ENCODE results near the gene TMEM219.

DNA sequence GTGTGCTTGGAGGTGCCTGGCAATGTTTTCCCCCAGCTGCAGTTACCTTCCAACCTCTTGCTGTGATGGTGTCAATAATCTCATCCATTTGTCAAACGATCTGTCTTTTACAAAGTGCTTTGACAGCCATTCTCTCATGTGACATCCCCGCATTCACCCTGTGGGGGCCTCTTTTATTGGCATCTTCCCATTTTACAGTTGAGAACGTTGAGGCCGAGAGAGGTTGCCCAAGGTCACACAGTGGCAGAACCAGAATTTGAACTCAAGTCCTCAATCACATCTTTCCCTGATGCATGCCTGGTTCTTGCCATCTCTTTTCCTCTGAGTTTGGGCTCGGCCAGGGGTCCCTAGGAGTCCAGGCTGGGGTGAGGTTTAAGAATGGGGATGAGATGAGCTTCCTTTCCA is 13.3 kb downstream of the TMEM219 start:
- TF ChIP-seq, protein P1, sequence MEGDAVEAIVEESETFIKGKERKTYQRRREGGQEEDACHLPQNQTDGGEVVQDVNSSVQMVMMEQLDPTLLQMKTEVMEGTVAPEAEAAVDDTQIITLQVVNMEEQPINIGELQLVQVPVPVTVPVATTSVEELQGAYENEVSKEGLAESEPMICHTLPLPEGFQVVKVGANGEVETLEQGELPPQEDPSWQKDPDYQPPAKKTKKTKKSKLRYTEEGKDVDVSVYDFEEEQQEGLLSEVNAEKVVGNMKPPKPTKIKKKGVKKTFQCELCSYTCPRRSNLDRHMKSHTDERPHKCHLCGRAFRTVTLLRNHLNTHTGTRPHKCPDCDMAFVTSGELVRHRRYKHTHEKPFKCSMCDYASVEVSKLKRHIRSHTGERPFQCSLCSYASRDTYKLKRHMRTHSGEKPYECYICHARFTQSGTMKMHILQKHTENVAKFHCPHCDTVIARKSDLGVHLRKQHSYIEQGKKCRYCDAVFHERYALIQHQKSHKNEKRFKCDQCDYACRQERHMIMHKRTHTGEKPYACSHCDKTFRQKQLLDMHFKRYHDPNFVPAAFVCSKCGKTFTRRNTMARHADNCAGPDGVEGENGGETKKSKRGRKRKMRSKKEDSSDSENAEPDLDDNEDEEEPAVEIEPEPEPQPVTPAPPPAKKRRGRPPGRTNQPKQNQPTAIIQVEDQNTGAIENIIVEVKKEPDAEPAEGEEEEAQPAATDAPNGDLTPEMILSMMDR (IDR thresholded peaks at IDR 0.05 in 4 of 5, conservative IDR thresholded peaks at IDR 0.05 in 1 of 5), result no peak
- no peak for TF ChIP-seq POLR2A (IDR thresholded peaks at IDR 0.05)
